ENCODE data around the gene RAB7A. TPM values are rescaled to one million over a fixed set of nuclear protein-coding genes. Genes with fewer than 3 reads are reported as not detected.

RAB7A gene
- total RNA-seq, 1 experiment from 2014 or later: 233 TPM

GRCh38 chr3:128709038-128709437 lies 16.9 kb upstream of the RAB7A start (continued):
- TF ChIP-seq, protein P1, sequence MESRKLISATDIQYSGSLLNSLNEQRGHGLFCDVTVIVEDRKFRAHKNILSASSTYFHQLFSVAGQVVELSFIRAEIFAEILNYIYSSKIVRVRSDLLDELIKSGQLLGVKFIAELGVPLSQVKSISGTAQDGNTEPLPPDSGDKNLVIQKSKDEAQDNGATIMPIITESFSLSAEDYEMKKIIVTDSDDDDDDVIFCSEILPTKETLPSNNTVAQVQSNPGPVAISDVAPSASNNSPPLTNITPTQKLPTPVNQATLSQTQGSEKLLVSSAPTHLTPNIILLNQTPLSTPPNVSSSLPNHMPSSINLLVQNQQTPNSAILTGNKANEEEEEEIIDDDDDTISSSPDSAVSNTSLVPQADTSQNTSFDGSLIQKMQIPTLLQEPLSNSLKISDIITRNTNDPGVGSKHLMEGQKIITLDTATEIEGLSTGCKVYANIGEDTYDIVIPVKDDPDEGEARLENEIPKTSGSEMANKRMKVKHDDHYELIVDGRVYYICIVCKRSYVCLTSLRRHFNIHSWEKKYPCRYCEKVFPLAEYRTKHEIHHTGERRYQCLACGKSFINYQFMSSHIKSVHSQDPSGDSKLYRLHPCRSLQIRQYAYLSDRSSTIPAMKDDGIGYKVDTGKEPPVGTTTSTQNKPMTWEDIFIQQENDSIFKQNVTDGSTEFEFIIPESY (IDR thresholded peaks at IDR 0.05; ENCODE audit: extremely low read depth, insufficient replicate concordance, low read length): no peak
- no peak for TF ChIP-seq POLR2AphosphoS5 (IDR thresholded peaks at IDR 0.05; ENCODE audit: low read depth, low read length)
- TF ChIP-seq SRF (IDR thresholded peaks at IDR 0.05; ENCODE audit: low read depth): no peak
- no peak for TF ChIP-seq ELF1 (IDR thresholded peaks at IDR 0.05; ENCODE audit: borderline replicate concordance, low read depth)

GRCh38 chr3:128709506-128710210 lies 16.3 kb upstream of the RAB7A start:
- Histone ChIP-seq H3K36me3 (ENCODE audit: control insufficient read depth in 1 of 2, insufficient read depth in 2 of 2, low read length in 2 of 2) (no peaks in the 10 kb centered on the region), H3K9ac (ENCODE audit: low read length) (no peak overlapping the region), H3K27ac (ENCODE audit: low read depth, low read length) (no peak overlapping the region), H4K20me1 (ENCODE audit: insufficient read depth) (no peaks in the 10 kb centered on the region), H3K27me3 (ENCODE audit: insufficient read depth, low read length) (no peaks in the 10 kb centered on the region), H3K4me2 (ENCODE audit: low read length) (no peak overlapping the region), H3K4me1 (ENCODE audit: control insufficient read depth in 1 of 2, insufficient read depth in 2 of 2, low read length in 2 of 2) (no peaks in the 10 kb centered on the region; a peak in 1 of 4 replicates), H3K9me3 (ENCODE audit: control insufficient read depth in 1 of 2, insufficient read depth in 1 of 2, low read depth in 1 of 2, low read length in 2 of 2) (no peaks in the 10 kb centered on the region), H2AFZ (ENCODE audit: low read depth, low read length, poor library complexity, severe bottlenecking) (no peak overlapping the region), H3K9me2 (ENCODE audit: insufficient read depth) (no peaks in the 10 kb centered on the region), H3K79me2 (ENCODE audit: insufficient read depth, low read length) (no peaks in the 10 kb centered on the region), H3K4me3 (replicated peaks in 1 of 2; ENCODE audit: low read depth in 1 of 2, low read length in 2 of 2) (no peak overlapping the region)
- POLR2A ChIA-PET: no interaction called here
- CTCF ChIA-PET: no interaction called here
- DNase-seq (ENCODE audit: low read depth, low spot score) (no peak), ATAC-seq (no peak)
- no TSS peak for BruUV-seq (replicated peaks)
- intact Hi-C loops (cut with micrococcal nuclease): no loop called here
- RAD21 ChIA-PET (ENCODE audit: low non-redundant PET in 1 of 2, low total read pairs in 2 of 2, uncharacterized antibody in 2 of 2, unreplicated experiment in 2 of 2): no interaction called here
- no peak for TF ChIP-seq EZH2 (IDR thresholded peaks at IDR 0.05)
- no peak for TF ChIP-seq TCF7L2 (IDR thresholded peaks at IDR 0.05; ENCODE audit: borderline replicate concordance, extremely low read depth, insufficient read depth, insufficient read length)
- TF ChIP-seq ELF1 (IDR thresholded peaks at IDR 0.05; ENCODE audit: borderline replicate concordance, low read depth): no peak
- TF ChIP-seq SP1 (IDR thresholded peaks at IDR 0.05; ENCODE audit: low read depth): no peak
- no peak for TF ChIP-seq SIN3A (IDR thresholded peaks at IDR 0.05; ENCODE audit: low read depth)
- no peak for TF ChIP-seq ZFX (IDR thresholded peaks at IDR 0.05)
- TF ChIP-seq, protein P2, sequence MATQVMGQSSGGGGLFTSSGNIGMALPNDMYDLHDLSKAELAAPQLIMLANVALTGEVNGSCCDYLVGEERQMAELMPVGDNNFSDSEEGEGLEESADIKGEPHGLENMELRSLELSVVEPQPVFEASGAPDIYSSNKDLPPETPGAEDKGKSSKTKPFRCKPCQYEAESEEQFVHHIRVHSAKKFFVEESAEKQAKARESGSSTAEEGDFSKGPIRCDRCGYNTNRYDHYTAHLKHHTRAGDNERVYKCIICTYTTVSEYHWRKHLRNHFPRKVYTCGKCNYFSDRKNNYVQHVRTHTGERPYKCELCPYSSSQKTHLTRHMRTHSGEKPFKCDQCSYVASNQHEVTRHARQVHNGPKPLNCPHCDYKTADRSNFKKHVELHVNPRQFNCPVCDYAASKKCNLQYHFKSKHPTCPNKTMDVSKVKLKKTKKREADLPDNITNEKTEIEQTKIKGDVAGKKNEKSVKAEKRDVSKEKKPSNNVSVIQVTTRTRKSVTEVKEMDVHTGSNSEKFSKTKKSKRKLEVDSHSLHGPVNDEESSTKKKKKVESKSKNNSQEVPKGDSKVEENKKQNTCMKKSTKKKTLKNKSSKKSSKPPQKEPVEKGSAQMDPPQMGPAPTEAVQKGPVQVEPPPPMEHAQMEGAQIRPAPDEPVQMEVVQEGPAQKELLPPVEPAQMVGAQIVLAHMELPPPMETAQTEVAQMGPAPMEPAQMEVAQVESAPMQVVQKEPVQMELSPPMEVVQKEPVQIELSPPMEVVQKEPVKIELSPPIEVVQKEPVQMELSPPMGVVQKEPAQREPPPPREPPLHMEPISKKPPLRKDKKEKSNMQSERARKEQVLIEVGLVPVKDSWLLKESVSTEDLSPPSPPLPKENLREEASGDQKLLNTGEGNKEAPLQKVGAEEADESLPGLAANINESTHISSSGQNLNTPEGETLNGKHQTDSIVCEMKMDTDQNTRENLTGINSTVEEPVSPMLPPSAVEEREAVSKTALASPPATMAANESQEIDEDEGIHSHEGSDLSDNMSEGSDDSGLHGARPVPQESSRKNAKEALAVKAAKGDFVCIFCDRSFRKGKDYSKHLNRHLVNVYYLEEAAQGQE (IDR thresholded peaks at IDR 0.05; ENCODE audit: low read depth): no peak
- TF ChIP-seq JUND (IDR thresholded peaks at IDR 0.05): no peak
- TF ChIP-seq, protein P3, sequence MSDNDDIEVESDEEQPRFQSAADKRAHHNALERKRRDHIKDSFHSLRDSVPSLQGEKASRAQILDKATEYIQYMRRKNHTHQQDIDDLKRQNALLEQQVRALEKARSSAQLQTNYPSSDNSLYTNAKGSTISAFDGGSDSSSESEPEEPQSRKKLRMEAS (IDR thresholded peaks at IDR 0.05): no peak
- TF ChIP-seq, protein P4, sequence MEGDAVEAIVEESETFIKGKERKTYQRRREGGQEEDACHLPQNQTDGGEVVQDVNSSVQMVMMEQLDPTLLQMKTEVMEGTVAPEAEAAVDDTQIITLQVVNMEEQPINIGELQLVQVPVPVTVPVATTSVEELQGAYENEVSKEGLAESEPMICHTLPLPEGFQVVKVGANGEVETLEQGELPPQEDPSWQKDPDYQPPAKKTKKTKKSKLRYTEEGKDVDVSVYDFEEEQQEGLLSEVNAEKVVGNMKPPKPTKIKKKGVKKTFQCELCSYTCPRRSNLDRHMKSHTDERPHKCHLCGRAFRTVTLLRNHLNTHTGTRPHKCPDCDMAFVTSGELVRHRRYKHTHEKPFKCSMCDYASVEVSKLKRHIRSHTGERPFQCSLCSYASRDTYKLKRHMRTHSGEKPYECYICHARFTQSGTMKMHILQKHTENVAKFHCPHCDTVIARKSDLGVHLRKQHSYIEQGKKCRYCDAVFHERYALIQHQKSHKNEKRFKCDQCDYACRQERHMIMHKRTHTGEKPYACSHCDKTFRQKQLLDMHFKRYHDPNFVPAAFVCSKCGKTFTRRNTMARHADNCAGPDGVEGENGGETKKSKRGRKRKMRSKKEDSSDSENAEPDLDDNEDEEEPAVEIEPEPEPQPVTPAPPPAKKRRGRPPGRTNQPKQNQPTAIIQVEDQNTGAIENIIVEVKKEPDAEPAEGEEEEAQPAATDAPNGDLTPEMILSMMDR (IDR thresholded peaks at IDR 0.05 in 2 of 3, conservative IDR thresholded peaks at IDR 0.05 in 1 of 3; ENCODE audit: borderline replicate concordance in 1 of 3, insufficient read depth in 1 of 3, low read depth in 2 of 3, low read length in 2 of 3): no peak
- no peak for TF ChIP-seq ZNF274 (IDR thresholded peaks at IDR 0.05; ENCODE audit: low read depth, low read length)
- TF ChIP-seq EZH2phosphoT487 (IDR thresholded peaks at IDR 0.05; ENCODE audit: borderline replicate concordance): no peak
- no peak for TF ChIP-seq SRF (IDR thresholded peaks at IDR 0.05; ENCODE audit: low read depth)

Measured in HCT116 (cell line).